ENCODE data around the gene MEI1. TPM values are rescaled to one million over a fixed set of nuclear protein-coding genes. Genes with fewer than 3 reads are reported as not detected.

MEI1 gene
- total RNA-seq, 1 donor from 2014 or later = 3.1 TPM

DNA sequence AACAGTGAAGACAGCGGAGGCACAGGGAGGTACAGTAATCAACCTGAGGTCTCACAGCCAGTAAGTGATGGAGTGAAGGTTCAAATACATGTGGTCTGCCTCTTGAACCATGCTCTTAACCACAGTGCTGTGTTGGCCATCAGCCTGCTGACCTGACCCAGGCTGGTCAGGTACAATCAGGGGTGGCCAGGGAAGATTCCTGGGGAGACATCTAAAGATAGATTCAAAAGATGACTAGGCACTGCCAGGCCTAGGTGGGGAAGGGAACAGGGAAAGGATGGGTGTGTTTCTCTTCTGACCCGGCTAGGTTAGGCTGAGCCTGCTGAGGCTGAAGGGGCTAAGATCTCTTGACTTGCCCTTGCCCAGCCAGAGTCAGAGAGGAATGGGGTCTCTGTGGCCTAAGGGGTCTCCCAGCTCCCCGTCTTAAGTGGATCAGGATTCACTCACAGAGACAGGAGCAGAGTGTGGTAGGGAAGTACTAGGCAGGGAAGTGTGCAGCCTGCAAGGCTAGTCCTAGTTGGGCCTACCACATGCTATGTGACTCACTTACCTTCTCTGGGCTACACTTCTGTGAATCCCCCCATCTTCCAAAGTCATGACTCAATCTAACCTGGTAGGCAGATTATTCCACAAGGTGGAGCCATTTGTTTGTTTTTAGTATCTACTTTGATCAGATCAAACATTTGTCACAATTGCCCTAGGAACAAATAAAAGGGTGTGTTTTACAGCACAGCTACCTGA lies 123.2 kb downstream of the MEI1 start:
- H3K9me3 ChIP-seq (ENCODE audit: control insufficient read depth in 3 of 3, low read length in 3 of 3) = no peaks in the 10 kb centered on the region
- H3K27me3 ChIP-seq (ENCODE audit: control insufficient read depth in 3 of 3, insufficient read depth in 3 of 3, low read length in 3 of 3) = no peaks in the 10 kb centered on the region
- no peak overlapping the region for H3K4me3 ChIP-seq (ENCODE audit: low read length in 3 of 3)
- peaks cover 7 to 12% (median 10%) of the 10 kb centered on the region in 3 donors for H3K36me3 ChIP-seq (ENCODE audit: control insufficient read depth in 3 of 3, insufficient read depth in 3 of 3, low read length in 3 of 3)
- peaks cover 17 to 30% (median 28%) of the 10 kb centered on the region in 3 donors for H3K4me1 ChIP-seq (ENCODE audit: control insufficient read depth in 3 of 3, insufficient read depth in 3 of 3, low read length in 3 of 3)
- H3K9ac ChIP-seq (ENCODE audit: low read depth in 1 of 3, low read length in 3 of 3) = no peak overlapping the region
- no peak overlapping the region for H3K27ac ChIP-seq (ENCODE audit: low read depth, low read length)

DNA sequence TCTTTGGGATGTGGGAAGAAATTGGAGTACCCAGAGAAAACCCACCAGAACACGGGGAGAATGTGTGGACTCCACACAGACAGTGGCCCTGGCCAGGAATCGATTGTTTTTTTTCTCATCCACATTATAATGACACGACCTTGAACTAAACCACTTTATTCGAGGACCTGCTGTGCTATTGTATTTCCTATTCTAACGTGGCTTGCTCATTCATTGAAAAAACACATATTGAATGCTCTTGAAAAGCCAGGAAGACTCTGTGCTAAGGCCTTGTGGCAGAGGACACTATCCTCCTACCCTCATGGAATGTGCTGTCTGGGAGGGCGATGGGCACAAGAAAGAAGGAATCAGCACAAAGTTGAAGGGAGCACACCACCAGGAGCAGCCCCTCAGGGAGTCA lies 124.5 kb downstream of the MEI1 start:
- Histone ChIP-seq H3K4me3 (ENCODE audit: low read length in 3 of 3) (no peak overlapping the region), H3K36me3 (ENCODE audit: control insufficient read depth in 3 of 3, insufficient read depth in 3 of 3, low read length in 3 of 3) (peaks cover 7 to 8% (median 7%) of the 10 kb centered on the region in 3 donors), H3K4me1 (ENCODE audit: control insufficient read depth in 3 of 3, insufficient read depth in 3 of 3, low read length in 3 of 3) (peaks cover 23 to 41% (median 36%) of the 10 kb centered on the region in 3 donors), H3K27me3 (ENCODE audit: control insufficient read depth in 3 of 3, insufficient read depth in 3 of 3, low read length in 3 of 3) (no peaks in the 10 kb centered on the region), H3K9me3 (ENCODE audit: control insufficient read depth in 3 of 3, low read length in 3 of 3) (no peaks in the 10 kb centered on the region), H3K27ac (ENCODE audit: low read depth, low read length) (no peak overlapping the region), H3K9ac (ENCODE audit: low read depth in 1 of 3, low read length in 3 of 3) (peak overlapping the region in 1 of 3 donors; percentile 60)

DNA sequence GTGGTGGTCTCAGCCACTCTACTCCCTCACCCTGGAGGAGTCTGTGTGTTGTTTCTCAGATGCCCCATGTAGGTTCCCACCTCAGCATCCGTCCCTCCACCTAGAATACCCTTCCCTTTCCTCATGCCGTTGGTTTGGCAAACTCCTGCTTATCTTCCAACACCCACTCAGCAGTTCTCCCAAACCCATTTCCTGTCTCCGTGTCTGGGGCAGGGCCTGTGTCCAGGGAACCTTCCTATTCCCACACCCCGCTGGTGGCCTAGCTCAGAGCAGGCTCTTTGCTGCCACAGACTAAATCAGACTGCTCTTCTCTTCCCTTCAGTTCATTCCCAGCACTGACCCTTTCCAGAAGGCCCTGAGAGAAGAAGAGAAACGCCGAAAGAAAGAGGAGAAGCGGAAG lies 126.1 kb downstream of the MEI1 start:
- no peak overlapping the region for H3K4me3 ChIP-seq (ENCODE audit: low read length in 3 of 3)
- peak overlapping the region; percentile 59 for H3K27ac ChIP-seq (ENCODE audit: low read depth, low read length)
- H3K4me1 ChIP-seq (ENCODE audit: control insufficient read depth in 3 of 3, insufficient read depth in 3 of 3, low read length in 3 of 3) = peaks cover 23 to 42% (median 36%) of the 10 kb centered on the region in 3 donors
- H3K27me3 ChIP-seq (ENCODE audit: control insufficient read depth in 3 of 3, insufficient read depth in 3 of 3, low read length in 3 of 3) = no peaks in the 10 kb centered on the region
- H3K9ac ChIP-seq (ENCODE audit: low read depth in 1 of 3, low read length in 3 of 3) = peak overlapping the region in 1 of 3 donors; percentile 74
- H3K9me3 ChIP-seq (ENCODE audit: control insufficient read depth in 3 of 3, low read length in 3 of 3) = no peaks in the 10 kb centered on the region
- H3K36me3 ChIP-seq (ENCODE audit: control insufficient read depth in 3 of 3, insufficient read depth in 3 of 3, low read length in 3 of 3) = peaks cover 0 to 7% (median 2%) of the 10 kb centered on the region in 3 donors

DNA sequence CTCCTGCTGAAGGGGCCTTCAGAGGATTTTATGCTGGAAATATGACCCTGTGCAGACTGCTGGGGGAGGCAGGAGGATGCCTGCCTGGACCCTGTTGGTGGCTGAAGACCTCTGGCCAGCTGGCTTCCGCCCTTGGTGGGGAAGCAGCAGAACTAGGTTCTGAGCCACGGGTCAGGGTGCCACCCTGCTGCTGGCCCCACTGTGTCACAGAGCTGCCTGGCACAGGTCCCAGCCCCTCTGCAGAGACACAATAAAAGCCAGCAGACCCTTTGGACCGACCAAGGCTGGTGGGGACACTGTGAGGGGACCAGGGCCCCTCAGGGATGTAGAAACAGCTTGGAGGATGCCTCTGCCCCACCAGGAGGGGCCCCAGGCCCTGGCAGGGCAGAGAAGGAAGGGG lies 126.7 kb downstream of the MEI1 start:
- Histone ChIP-seq H3K4me3 (ENCODE audit: low read length in 3 of 3) (no peak overlapping the region), H3K4me1 (ENCODE audit: control insufficient read depth in 3 of 3, insufficient read depth in 3 of 3, low read length in 3 of 3) (peaks cover 23 to 42% (median 36%) of the 10 kb centered on the region in 3 donors), H3K27me3 (ENCODE audit: control insufficient read depth in 3 of 3, insufficient read depth in 3 of 3, low read length in 3 of 3) (no peaks in the 10 kb centered on the region), H3K9me3 (ENCODE audit: control insufficient read depth in 3 of 3, low read length in 3 of 3) (no peaks in the 10 kb centered on the region), H3K36me3 (ENCODE audit: control insufficient read depth in 3 of 3, insufficient read depth in 3 of 3, low read length in 3 of 3) (peaks cover 0 to 5% (median 2%) of the 10 kb centered on the region in 3 donors), H3K27ac (ENCODE audit: low read depth, low read length) (peak overlapping the region; percentile 59), H3K9ac (ENCODE audit: low read depth in 1 of 3, low read length in 3 of 3) (peak overlapping the region; percentile 6 to 74 (median 54))

DNA sequence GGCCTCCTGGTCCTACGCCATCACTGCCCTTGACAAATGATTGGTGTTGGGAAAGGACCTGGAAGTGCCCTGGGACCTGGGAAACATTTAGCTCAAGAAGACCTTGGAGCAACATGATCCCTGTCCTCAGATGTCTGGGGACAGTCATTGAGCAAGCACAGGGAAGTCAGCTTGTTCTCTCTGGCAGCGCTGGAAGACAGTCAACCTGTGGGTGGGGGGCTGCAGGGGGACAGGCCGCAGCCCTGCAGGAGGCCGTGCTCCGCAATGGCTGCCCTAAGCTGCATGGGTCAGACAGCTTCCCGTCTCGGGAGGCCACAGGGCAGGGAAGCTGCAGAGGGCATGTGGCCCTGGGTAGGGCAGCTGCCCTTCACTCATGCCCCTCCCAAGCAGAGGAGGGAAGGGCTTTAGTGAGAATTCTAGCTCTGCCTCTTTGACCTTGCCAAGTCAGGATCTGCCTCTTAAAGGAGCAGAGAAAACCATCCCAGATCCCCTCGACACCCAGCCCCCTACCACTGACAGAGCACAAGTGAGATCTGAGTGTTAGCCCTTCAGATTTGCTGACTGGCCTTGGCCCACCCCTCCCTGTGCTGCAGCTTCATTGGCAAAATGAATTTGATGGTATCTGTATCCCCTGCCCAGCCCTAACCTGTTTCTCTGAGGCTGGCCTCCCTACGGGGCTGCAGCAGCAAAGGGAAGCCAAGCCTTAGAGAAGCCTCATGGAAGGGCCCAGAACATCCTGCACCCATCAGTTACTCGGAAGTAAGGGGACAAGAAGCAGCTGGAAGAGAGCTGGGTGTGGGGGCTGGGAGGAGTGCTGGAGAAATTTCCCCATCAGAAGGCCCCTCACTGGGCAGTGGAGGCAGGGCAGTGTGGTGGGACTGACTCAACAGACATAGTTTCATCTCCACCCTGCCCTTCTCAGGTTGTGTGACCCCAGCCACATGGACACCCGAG lies 127.4 kb downstream of the MEI1 start:
- peak overlapping the region; percentile 59 for H3K27ac ChIP-seq (ENCODE audit: low read depth, low read length)
- peaks cover 23 to 46% (median 39%) of the 10 kb centered on the region in 3 donors for H3K4me1 ChIP-seq (ENCODE audit: control insufficient read depth in 3 of 3, insufficient read depth in 3 of 3, low read length in 3 of 3)
- no peak overlapping the region for H3K4me3 ChIP-seq (ENCODE audit: low read length in 3 of 3)
- H3K27me3 ChIP-seq (ENCODE audit: control insufficient read depth in 3 of 3, insufficient read depth in 3 of 3, low read length in 3 of 3) = no peaks in the 10 kb centered on the region
- H3K9me3 ChIP-seq (ENCODE audit: control insufficient read depth in 3 of 3, low read length in 3 of 3) = no peaks in the 10 kb centered on the region
- peaks cover 0 to 5% (median 2%) of the 10 kb centered on the region in 3 donors for H3K36me3 ChIP-seq (ENCODE audit: control insufficient read depth in 3 of 3, insufficient read depth in 3 of 3, low read length in 3 of 3)
- H3K9ac ChIP-seq (ENCODE audit: low read depth in 1 of 3, low read length in 3 of 3) = peak overlapping the region; percentile 6 to 74 (median 54)

DNA sequence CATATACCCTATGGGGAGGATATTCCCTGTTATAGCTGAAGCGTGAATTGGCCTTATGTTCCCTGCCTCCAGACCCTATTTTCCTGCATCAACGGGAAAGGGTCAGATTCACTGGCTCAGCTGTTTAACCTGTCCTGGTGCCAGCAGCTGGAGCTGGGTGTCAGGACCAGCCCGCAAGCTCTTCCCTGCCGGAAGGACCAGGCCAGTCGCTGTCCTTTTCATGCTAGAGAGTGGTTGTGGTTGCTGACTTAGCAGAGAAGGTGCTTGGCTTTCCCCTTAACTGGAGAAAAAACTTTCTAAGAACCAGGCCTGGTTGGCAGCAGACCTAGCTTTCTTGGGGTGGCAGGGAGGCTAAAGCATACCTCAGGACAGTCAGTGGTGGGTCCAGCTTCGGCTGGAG lies 128.4 kb downstream of the MEI1 start:
- Histone ChIP-seq H3K36me3 (ENCODE audit: control insufficient read depth in 3 of 3, insufficient read depth in 3 of 3, low read length in 3 of 3) (peaks cover 0 to 5% (median 2%) of the 10 kb centered on the region in 3 donors), H3K27me3 (ENCODE audit: control insufficient read depth in 3 of 3, insufficient read depth in 3 of 3, low read length in 3 of 3) (no peaks in the 10 kb centered on the region), H3K27ac (ENCODE audit: low read depth, low read length) (peak overlapping the region; percentile 28), H3K9me3 (ENCODE audit: control insufficient read depth in 3 of 3, low read length in 3 of 3) (no peaks in the 10 kb centered on the region), H3K4me1 (ENCODE audit: control insufficient read depth in 3 of 3, insufficient read depth in 3 of 3, low read length in 3 of 3) (peaks cover 23 to 42% (median 39%) of the 10 kb centered on the region in 3 donors), H3K9ac (ENCODE audit: low read depth in 1 of 3, low read length in 3 of 3) (peak overlapping the region in 1 of 3 donors; percentile 43), H3K4me3 (ENCODE audit: low read length in 3 of 3) (no peak overlapping the region)

DNA sequence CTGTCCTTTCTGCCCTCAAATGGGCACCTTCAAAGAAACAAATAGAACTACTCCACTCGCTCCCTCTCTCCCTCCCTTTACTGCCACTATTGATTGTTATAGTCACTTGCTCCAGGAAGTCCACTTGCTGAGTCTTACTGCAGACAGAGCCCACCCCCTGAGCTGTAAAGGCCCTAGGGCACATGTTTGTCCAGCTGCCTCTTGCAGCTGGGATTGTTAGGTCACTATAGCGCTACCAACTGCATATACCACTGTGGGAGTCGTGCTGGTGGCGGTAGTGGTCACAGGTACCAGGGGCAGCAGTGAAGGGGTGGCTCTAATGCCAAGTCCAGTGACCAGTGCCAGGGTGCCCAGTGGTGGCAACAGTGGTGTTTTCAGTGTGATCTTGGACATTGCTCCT lies 129.2 kb downstream of the MEI1 start:
- H3K4me3 ChIP-seq (ENCODE audit: low read length in 3 of 3) = no peak overlapping the region
- H3K9ac ChIP-seq (ENCODE audit: low read depth in 1 of 3, low read length in 3 of 3) = peak overlapping the region in 1 of 3 donors; percentile 20
- peaks cover 0 to 4% (median 2%) of the 10 kb centered on the region in 3 donors for H3K36me3 ChIP-seq (ENCODE audit: control insufficient read depth in 3 of 3, insufficient read depth in 3 of 3, low read length in 3 of 3)
- no peaks in the 10 kb centered on the region for H3K9me3 ChIP-seq (ENCODE audit: control insufficient read depth in 3 of 3, low read length in 3 of 3)
- no peaks in the 10 kb centered on the region for H3K27me3 ChIP-seq (ENCODE audit: control insufficient read depth in 3 of 3, insufficient read depth in 3 of 3, low read length in 3 of 3)
- H3K27ac ChIP-seq (ENCODE audit: low read depth, low read length) = no peak overlapping the region
- H3K4me1 ChIP-seq (ENCODE audit: control insufficient read depth in 3 of 3, insufficient read depth in 3 of 3, low read length in 3 of 3) = peaks cover 23 to 43% (median 39%) of the 10 kb centered on the region in 3 donors

DNA sequence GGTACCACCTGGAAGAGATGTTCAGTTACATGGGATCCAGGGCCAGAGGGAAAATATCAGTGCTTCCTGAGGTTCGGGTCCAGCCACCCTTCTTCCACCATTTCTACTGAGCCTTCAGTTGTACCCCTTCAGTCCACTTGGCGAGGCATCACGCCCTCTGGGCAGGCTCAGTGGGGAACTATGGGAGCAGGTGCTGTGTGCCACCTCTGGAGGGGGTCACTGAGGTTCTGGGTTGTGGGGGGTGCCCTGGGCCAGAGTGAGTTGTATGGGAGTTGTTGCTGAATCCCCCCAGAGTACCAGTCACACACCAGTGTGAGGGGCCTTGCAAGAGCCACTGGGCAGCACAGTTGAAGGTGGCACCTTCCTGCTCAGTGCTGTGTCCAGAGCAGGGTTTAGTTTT lies 130.9 kb downstream of the MEI1 start:
- Histone ChIP-seq H3K4me1 (ENCODE audit: control insufficient read depth in 3 of 3, insufficient read depth in 3 of 3, low read length in 3 of 3) (peaks cover 27 to 53% (median 42%) of the 10 kb centered on the region in 3 donors), H3K9ac (ENCODE audit: low read depth in 1 of 3, low read length in 3 of 3) (no peak overlapping the region), H3K27ac (ENCODE audit: low read depth, low read length) (no peak overlapping the region), H3K4me3 (ENCODE audit: low read length in 3 of 3) (no peak overlapping the region), H3K36me3 (ENCODE audit: control insufficient read depth in 3 of 3, insufficient read depth in 3 of 3, low read length in 3 of 3) (peaks cover 0 to 3% (median 2%) of the 10 kb centered on the region in 3 donors), H3K27me3 (ENCODE audit: control insufficient read depth in 3 of 3, insufficient read depth in 3 of 3, low read length in 3 of 3) (no peaks in the 10 kb centered on the region), H3K9me3 (ENCODE audit: control insufficient read depth in 3 of 3, low read length in 3 of 3) (no peaks in the 10 kb centered on the region)

DNA sequence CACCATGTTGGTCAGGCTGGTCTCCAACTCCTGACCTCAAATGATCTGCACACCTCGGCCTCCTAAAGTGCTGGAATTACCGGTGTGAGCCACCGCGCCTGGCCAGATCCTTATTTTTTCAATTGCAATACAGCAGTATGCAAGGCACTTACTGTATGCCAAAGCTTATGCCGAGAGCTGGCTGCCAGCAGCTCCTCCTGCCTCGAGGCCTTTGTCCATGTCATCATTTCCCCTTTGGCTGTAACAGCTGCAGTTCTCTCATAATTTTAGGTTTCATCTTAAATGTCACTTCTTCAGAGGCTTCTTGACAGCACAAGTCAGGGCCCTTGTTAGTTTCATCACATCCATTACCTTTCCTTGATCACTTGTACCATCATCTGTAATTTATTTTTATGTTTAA lies 132.1 kb downstream of the MEI1 start:
- no peak overlapping the region for H3K4me3 ChIP-seq (ENCODE audit: low read length in 3 of 3)
- no peaks in the 10 kb centered on the region for H3K27me3 ChIP-seq (ENCODE audit: control insufficient read depth in 3 of 3, insufficient read depth in 3 of 3, low read length in 3 of 3)
- peaks cover 21 to 41% (median 30%) of the 10 kb centered on the region in 3 donors for H3K4me1 ChIP-seq (ENCODE audit: control insufficient read depth in 3 of 3, insufficient read depth in 3 of 3, low read length in 3 of 3)
- H3K9ac ChIP-seq (ENCODE audit: low read depth in 1 of 3, low read length in 3 of 3) = no peak overlapping the region
- H3K9me3 ChIP-seq (ENCODE audit: control insufficient read depth in 3 of 3, low read length in 3 of 3) = no peaks in the 10 kb centered on the region
- H3K27ac ChIP-seq (ENCODE audit: low read depth, low read length) = no peak overlapping the region
- peaks cover 0 to 8% (median 7%) of the 10 kb centered on the region in 3 donors for H3K36me3 ChIP-seq (ENCODE audit: control insufficient read depth in 3 of 3, insufficient read depth in 3 of 3, low read length in 3 of 3)

Data from skeletal muscle tissue (tissue), 4 donors.